ENCODE data around the gene FOXF1. TPM values are rescaled to one million over a fixed set of nuclear protein-coding genes. Genes with fewer than 3 reads are reported as not detected.
A peak's percentile ranks its signal among the peaks of the same experiment; 100 is the strongest.

FOXF1 gene
- total and polyA plus RNA-seq, 2 of the 13 experiments (the other 11 are each of a cell fraction or from before 2014, with no cell fraction given), result not detected

GRCh38 chr16:86554917-86555703, 44.8 kb downstream of the FOXF1 start, which contains the start of gene MTHFSD (continued):
- TF ChIP-seq ZNF770 (CRISPR knock-in tag; IDR thresholded peaks at IDR 0.05) (no peak; the same call in 1 of the 2 replicates), KLF6 (CRISPR knock-in tag; IDR thresholded peaks at IDR 0.05) (peak; percentile 78; the same call in 1 of the 2 replicates), ETS1 (CRISPR knock-in tag; IDR thresholded peaks at IDR 0.05) (0 out of 2 replicates have a peak, but pooled peaks have one; percentile 47), ZFP41 (CRISPR knock-in tag; IDR thresholded peaks at IDR 0.05; ENCODE audit: borderline replicate concordance) (peak; percentile 40), FOSL1 (CRISPR knock-in tag; IDR thresholded peaks at IDR 0.05; ENCODE audit: borderline replicate concordance) (0 out of 2 replicates have a peak, but pooled peaks have one; percentile 25), SOX13 (IDR thresholded peaks at IDR 0.05) (peak; percentile 12; the same call in 1 of the 2 replicates), SOX13 (CRISPR knock-in tag; conservative IDR thresholded peaks at IDR 0.05 in 1 of 2, IDR thresholded peaks at IDR 0.05 in 1 of 2) (0 out of 4 replicates have a peak, but pooled peaks of 1 of the 2 experiments have one; percentile 44), SIN3A (IDR thresholded peaks at IDR 0.05; ENCODE audit: borderline replicate concordance, low read depth, low read length) (peak; percentile 69), GABPB1 (CRISPR knock-in tag; IDR thresholded peaks at IDR 0.05) (peak; percentile 90), ARID5B (CRISPR knock-in tag; IDR thresholded peaks at IDR 0.05) (0 out of 2 replicates have a peak, but pooled peaks have one; percentile 24), ZNF614 (CRISPR knock-in tag; IDR thresholded peaks at IDR 0.05; ENCODE audit: borderline replicate concordance) (peak; percentile 50; the same call in 1 of the 2 replicates), RFX1 (IDR thresholded peaks at IDR 0.05) (no peak), ZNF354B (CRISPR knock-in tag; IDR thresholded peaks at IDR 0.05) (no peak; the same call in 1 of the 2 replicates), ZNF737 (CRISPR knock-in tag; IDR thresholded peaks at IDR 0.05; ENCODE audit: borderline replicate concordance) (no peak), ELK4 (CRISPR knock-in tag; IDR thresholded peaks at IDR 0.05; ENCODE audit: borderline replicate concordance) (peak; percentile 52; the same call in 1 of the 2 replicates), ZNF746 (CRISPR knock-in tag; IDR thresholded peaks at IDR 0.05) (peak; percentile 24; the same call in 1 of the 2 replicates), PRPF4 (IDR thresholded peaks at IDR 0.05; ENCODE audit: low read depth, low read length, poor library complexity, severe bottlenecking) (no peak)

All from HepG2 (cell line).